CD1c-positive myeloid dendritic cell (primary cell): ENCODE data around the gene FMR1NB.

ENCODE experiments used
- DNase-seq: peaks from one replicate; pipeline ENCODE4 v3.0.0-alpha.2; 2016; ENCODE audit errors: extremely low spot score

FMR1NB gene, protein sequence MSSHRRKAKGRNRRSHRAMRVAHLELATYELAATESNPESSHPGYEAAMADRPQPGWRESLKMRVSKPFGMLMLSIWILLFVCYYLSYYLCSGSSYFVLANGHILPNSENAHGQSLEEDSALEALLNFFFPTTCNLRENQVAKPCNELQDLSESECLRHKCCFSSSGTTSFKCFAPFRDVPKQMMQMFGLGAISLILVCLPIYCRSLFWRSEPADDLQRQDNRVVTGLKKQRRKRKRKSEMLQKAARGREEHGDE

DNA sequence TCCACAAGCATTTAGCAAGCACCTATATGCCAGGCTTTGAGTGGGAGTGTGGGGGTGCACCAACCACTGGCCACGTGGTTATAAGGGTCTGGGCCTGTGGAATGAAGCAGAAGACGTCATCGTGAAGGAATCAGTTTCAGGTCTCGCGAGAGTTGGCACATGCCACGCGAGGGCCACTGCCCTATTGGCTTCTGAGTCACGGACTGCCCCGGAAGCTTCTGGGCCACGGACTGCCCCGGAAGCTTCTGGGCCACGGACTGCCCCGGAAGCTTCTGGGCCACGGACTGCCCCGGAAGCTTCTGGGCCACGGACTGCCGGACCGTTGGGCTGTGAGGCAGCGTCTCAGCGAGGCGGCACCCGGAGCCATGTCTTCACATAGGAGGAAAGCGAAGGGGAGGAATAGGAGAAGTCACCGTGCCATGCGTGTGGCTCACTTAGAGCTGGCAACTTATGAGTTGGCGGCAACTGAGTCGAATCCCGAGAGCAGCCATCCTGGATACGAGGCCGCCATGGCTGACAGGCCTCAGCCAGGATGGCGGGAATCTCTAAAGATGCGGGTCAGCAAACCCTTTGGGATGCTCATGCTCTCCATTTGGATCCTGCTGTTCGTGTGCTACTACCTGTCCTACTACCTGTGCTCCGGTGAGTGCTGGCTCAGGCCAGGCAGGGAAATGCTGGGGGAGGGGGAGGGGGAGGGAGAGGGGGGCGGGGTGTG, at the start of gene FMR1NB:
TSS of gene FMR1NB (plus strand) at position 300 of the 715 bp plus-strand sequence. CDS start at position 366, 66 bp downstream.
- DNase-seq, result no peak

DNA sequence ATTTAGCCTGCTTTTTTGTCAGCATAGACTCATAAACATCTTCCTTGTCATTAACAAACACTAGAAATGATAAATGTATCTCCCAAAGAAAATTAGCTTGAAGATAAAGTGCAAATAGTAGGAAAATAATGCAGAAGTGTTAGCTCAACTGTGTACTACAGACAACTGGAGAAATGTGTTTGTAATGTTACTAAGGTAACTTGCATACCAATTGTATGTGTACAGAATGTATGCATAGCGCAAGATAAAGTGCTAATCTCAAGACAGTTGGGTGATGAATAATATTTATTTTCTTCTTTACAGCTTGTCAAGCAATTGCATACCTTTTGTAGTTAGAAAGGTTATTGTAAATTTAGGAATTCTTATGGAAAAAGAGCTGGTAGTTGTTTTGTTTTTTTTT, 47.3 kb upstream of the FMR1NB start:
- no peak for DNase-seq

DNA sequence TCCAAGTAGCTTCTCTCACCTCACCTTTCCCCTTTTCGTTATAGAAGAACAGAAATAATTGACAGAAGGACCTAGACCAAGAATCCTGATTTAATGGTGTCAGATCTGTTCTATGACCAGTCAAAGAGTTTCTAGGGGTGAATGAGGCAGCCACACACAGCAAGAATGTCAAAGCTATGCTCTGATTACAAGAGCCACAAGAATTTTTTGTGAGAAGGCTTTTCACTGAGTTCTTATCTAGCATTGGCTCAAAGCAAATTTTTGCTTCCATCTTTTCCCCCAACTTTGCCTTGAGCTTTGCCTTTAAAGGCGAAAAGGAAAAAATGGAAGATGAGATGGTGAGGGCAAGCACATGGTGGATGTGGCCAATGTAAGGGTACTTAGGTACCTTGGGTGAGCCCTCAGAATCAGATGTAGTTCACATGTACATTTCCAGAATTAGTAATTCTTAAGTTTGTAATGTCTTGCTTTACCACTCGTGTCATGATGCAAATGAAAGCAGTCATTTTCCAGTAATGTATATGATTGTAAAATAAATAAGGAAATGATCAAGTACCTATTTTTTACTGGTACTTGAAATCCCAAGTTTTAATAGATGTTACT, 45.9 kb upstream of the FMR1NB start:
- no peak for DNase-seq

DNA sequence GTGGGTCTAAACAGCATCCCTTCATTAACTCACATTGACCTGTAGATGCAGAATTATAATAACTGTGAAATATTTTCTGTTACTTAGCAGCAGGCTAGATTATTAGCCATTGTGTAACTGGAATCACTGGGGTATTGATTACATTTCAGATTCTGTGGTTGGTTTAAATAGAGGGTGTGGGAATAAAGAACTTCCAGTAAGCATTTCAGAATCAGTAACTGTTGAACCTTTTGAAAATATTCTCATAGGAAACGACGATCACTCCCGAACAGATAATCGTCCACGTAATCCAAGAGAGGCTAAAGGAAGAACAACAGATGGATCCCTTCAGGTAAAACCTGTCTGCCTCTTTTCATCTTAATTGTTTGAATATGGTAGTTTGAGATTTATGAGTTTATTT, 35.9 kb upstream of the FMR1NB start:
- no peak for DNase-seq

DNA sequence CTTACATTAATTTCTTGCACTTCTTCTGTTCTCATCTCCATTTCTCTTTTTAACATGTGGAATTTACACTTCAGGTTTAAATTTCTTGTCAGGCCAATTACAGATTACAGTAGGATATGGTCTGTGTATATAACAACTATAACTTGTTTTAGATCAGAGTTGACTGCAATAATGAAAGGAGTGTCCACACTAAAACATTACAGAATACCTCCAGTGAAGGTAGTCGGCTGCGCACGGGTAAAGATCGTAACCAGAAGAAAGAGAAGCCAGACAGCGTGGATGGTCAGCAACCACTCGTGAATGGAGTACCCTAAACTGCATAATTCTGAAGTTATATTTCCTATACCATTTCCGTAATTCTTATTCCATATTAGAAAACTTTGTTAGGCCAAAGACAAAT, 32.6 kb upstream of the FMR1NB start:
- no peak for DNase-seq

DNA sequence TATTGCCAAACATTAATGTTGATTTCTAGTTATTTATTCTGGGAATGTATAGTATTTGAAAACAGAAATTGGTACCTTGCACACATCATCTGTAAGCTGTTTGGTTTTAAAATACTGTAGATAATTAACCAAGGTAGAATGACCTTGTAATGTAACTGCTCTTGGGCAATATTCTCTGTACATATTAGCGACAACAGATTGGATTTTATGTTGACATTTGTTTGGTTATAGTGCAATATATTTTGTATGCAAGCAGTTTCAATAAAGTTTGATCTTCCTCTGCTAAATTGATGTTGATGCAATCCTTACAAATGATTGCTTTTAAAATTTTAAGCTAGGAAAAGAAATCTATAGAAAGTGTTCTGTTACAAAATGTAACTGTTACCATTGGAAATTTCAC, 30.8 kb upstream of the FMR1NB start:
- DNase-seq, result no peak

DNA sequence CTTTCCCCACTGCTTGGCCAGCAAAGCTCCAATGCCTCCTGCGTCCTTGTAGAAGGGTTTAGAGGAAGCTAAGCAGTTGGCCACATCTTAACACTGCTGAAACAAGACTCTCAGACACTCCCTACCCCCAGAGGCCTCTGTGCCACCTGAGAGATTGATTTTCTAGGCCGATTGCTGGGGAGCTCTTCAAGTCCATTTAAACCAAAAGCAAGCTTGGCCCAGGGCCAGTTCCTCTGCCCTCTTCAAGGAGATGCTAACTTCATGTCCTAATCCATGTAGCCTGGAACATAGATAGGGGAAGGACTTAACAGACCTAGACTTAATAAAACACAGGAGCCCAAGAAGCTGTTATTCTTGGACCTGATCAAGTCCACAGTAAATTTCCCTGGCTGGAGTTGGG, 27.2 kb upstream of the FMR1NB start:
- DNase-seq, result no peak

DNA sequence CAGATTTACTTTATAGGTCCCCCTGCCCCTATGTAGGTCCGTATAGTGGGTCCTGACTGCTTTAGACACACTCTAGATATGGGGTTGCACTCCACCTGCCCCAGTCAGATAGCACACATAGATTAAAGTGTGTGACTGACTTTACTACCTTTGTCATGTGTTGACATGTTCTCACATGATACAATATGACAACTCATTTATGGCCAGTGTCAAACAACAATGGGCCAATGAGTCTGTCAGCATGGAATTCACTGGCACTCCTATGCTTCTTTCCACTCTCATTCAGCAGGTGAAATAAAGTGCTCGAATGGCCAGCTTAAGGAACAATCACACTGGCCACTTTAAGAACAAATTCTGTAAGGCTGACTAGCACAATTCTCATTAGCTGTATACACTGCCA, 23.8 kb upstream of the FMR1NB start:
- DNase-seq, result no peak

DNA sequence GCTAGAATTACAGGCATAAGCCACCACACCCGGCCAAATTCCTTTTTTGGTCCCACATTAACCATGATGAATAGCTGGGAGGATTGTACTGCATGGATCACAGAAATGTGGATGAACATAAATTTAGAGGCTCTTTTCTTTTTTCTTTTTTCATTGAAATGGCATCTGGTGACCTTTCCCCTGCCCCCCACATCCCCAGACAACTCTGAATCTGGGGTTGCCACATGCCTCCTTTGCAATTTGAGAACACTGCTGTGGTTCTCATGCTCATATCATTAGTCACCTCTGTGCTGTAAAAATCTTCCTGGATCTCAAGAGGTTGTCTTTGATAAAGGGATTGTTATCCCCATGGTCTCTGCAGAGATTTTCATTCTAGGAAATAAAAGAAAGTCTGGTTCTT, 22.8 kb upstream of the FMR1NB start:
- no peak for DNase-seq

DNA sequence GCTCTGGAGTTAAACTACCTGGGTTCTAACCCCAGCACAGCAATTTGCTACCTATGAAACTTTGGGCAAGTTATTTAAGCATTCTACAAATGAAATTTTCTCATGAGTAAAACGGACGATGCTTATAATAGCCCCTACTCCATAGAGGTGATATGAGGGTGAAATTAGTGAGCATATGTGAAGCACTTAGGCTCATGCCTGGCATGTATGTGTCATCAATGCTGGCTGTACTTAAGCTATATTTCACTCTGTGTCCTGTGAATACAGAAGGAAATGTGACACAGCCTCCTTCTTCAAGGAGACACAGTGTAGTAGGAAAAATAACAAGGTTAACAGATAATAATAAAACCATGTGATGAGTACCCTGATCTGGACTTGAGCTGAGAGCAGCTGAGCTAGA, 20.4 kb upstream of the FMR1NB start:
- no peak for DNase-seq

DNA sequence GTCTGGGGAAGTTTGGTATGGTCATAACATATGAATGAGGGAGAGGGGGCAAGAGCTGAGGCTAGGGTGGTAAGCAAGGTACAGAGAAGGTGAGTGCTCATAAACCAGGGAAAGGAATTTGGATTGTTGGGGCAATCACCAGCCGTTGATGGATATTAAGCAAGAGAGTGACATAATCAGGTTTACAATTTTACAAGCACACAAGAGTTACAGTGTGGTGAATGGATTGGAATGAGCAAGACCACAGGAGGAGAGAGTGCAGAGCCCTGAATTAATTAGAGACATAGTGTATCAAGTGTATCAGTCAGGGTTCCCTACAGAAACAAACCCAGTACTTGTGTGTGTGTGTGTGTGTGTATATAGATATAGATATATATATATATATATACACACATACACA, 18.7 kb upstream of the FMR1NB start:
- DNase-seq, result no peak

DNA sequence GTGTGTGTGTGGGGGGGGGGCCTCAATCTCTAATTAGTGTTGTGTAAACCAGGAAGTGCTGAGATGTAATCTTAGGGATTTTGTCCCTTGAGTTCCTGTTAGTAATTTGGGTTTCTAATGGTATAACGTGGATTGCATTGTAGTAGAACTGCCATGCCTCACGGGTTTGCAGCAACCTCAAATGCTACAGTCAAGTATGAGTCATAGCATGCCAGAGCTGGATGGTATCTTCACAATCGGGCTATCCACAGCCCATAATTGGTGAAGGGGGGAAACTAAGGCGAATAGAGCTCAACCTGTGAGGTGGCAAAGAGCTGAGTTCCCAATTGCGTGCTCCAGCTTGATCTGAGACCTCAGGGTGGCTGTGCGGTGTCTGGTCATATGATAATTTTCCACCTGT, 2.2 kb upstream of the FMR1NB start:
- no peak for DNase-seq

DNA sequence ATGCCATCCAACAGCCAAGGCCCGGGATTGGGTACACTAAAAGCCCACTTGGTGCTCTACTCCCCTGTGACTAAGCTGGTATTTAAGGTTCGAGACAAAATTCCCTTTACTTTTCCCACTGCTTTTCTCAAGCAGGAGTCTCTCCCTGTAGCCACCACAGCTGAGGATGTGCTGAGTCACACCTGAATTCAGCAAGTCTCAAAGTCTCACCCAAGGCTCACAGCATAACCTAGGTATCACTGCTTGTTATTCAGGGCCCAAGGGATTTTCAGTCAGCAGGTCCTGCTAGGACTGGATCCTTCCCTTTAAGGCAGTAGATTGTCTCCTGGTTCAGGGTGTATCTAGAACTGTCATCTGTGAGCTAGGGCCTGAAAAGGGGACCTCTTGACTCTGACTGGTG, 39.2 kb downstream of the FMR1NB start:
- DNase-seq, result no peak

DNA sequence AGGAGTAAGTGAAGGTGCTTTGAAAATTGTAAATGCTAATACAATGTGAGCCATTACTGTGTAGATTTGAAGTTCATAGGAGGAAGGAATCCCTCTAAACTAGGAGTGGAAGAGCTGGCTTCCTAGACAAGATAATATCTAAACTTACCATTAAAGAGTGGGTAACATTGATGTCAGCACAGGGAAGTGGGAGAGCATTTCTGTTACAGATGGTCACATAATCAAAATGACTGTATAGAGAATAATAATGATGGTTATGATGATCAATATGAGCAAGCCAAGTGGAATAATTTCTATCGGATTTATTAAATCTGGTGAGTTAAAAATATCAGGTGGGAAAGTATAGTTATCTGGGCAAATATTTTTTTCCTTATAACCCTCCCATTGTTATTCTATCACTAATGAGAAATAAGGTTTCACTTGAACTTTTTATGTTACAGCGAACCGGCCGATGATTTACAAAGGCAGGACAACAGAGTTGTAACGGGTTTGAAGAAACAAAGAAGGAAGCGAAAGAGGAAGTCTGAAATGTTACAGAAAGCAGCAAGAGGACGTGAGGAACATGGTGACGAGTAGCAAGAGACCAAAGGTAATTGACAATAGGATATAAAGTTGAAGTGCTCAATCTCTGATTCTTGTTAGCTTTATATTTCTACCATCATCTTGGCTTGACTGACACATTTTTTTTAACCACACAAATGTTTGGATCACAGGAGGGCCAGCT, 43.5 kb downstream of the FMR1NB start:
- peak; percentile 39 for DNase-seq

DNA sequence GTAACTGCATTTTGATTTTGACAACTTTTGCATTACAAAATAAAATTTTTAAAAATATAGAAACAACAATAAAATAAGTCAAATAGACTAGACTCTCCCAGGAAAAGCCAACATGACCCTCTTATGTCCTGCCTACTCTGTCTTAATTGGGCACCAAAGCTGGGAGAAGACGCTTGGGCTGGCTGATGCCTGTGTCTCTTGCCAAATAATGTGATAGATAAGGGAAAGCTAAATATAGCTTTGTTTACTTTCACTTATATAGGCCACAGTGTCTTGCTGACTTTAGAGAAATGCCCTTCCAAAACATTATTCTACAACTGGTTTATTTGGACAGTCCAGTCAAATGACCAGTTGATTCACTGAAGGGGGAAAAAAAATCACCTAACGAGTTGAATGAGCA, 54.2 kb downstream of the FMR1NB start:
- no peak for DNase-seq

DNA sequence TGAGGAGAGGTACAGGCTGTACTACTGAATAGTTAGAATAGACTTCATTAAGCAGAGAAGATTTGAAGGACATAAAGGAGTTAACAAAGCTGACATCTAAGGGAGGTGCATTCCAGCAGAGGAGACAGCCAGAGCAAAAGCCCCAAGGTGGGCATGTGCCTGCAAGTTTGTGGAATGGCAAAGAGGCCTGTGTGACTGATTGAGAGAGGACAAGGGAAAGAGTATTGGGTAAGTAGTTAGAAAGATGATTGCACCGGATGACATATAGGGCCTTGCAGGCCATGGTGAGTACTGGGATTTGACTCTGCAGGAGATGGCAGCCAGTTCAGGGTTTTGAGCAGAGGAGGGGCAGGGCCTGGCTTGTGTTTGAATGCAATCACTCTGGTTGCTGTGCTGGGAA, 55.9 kb downstream of the FMR1NB start:
- no peak for DNase-seq

DNA sequence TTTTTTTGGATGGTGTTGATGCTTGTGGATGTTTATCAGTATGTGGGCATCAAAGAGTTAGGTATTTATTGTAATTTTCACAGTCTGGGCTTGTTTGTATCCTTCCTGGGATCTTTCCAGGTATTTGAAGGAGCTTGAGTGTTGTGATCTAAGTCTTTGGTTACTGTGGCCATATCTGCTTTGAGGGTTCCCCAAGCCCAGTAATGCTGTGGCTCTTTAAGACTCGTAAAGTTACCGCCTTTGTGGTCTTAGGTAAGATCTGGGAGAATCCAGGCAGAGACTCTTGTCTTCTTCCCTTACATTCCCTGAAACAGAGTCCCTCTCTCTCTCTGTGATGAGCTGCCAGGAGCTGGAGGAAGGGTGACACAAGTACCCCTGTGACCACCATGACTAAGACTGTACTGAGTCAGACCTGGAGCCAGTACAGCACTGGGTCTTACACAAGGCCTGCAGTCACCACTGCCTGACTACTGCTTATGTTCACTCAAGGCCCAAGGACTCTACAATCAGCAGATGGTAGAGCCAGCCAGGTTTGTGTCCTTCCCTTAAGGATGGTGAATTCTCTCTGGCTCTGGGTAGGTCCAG, 62.2 kb downstream of the FMR1NB start:
- DNase-seq, result no peak

DNA sequence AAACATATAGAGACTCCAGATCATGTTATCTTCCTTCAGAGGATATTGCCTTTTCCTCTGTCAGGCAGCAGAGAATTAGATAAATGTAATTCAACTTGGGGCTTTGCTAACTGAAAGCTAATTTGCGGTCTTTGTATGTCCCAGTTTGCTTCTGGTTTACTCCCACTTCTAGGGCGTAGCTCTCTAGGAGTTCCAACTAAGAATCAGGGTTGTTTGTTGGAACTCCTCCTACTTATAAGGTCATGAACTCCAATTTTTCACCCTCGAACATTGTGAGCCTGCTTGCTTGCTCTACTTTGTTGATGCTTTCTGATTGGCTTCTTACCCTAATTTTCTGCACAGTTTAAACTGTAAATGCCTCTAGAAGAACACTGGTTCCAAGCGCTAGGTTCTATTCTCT, 66.1 kb downstream of the FMR1NB start:
- DNase-seq, result no peak

DNA sequence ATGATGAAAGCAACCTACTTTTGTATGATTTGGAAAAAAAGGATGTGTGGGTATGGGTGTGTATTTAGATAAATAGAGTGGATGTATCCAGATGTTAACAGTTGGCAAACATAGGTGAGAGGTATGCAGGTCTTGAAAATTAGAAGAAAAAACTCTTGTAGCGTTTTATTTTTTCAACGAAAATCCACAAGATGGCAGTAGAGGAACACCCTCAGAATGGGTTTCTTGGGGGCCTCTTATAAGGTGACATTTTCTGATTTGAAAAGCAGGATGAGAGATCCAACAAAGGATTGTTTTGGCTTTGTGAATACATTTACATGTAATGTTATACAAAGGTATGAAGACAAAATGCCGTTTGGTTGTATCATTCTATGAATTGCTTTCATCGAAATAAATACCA, 68.3 kb downstream of the FMR1NB start:
- peak; percentile 44 for DNase-seq

DNA sequence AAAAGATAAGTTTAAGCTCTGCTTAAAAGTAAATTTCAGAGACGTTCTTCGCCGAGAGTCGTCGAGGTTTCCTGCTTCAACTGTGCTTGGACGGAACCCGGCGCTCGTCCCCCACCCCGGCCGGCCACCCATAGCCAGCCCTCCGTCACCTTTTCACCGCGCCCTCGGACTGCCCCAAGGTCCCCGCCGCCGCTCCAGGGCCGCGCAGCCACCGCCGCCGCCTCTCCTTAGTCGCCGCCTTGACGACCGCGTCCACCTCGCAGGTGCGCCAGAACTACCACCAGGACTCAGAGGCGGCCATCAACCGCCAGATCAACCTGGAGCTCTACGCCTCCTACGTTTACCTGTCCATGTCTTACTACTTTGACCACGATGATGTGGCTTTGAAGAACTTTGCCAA, 70.8 kb downstream of the FMR1NB start:
- DNase-seq, result no peak

DNA sequence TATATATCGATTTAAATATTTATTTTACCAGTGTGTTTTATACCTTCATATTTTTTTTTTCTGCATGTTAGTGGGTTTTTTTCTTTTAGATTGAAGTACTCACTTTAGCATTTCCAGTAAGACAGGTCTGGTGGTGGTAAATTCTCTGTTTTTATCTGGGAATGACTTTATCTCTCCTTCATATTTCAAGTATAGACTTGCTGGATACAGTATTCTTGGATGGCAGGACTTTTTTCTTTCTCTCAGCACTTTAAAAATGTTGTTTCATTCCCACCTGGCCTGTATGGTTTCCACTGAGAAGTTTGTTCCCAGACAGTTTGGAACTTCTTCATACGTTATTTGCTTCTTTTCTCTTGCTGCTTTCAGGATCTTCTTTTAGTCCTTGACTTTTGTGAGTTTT, 86.1 kb downstream of the FMR1NB start:
- DNase-seq, result no peak

DNA sequence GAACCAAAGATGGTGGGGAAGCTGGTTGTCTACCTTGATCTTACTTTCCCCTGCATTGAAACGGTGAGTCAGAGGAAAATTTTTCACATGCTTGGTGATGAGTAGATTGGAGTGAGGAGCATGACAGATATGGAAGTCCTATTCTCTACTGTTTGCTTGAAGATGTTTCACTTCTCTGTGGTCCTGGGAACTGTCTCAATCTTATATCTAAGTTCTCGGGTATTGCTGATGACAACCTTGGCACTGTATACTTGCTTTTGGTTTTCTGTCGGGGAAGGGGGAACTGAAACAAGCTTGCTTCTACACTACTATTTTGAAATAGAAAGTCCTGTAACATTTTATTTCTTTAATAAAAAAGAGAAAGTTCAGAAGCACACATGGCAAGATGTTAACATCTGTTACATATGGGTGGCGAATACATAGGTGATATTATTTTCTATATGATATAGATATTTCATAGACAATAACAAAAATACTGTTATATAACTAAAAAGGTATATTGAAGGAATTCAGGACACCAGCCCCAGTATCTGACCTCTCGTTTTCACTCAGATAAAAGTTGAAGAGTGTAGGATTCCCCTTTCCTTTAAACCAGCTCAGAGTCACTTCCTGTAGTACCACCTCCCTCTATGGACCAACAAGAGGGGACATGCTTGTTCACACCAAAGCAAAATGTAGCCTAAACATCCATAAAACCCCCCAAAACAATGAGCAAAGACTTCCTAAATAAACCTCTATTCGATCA, 88.8 kb downstream of the FMR1NB start:
- peak; percentile 47 for DNase-seq
